H1 (cell line): ENCODE results near the gene EVI5. TPM values are rescaled to one million over a fixed set of nuclear protein-coding genes. Genes with fewer than 3 reads are reported as not detected.

Source experiments
- CHD7 ChIP-seq: fragments of 300-600 bp; sonication (generic); IDR thresholded peaks from 2 replicates; pipeline ENCODE4 v1.7.1; 2012; ENCODE audit warnings: low read length, moderate library complexity, mild to moderate bottlenecking, inconsistent platforms; ENCODE audit not compliant: insufficient replicate concordance
- KDM4A ChIP-seq: IDR thresholded peaks from one replicate; pipeline ENCODE4 v1.7.1; 2012; ENCODE audit warnings: low read depth, mild to moderate bottlenecking, moderate library complexity, low read length, inconsistent platforms; ENCODE audit not compliant: severe bottlenecking
- polyA plus RNA-seq, 7 experiments: library from polyadenylated mRNA; depleted of rRNA in 3 of 7; stranded (reverse) in 5 of 7; unstranded in 2 of 7; fragments of >200 nt in 5 of 7; fragments of 200-250 nt in 2 of 7; gene quantifications; 1 replicate in 5 of 7; 2 replicates in 1 of 7; 4 replicates in 1 of 7; pipeline versions ENCODE4 v1.2.1 to v1.2.3, GENCODE V29; 2011 to 2013; ENCODE audit warnings: missing spikeins in 2 of 7, mixed read lengths in 2 of 7
- total RNA-seq: library from RNA; stranded (reverse); fragmentation: NEBNext Ultra II Directional; extraction: Animal tissue kit (Norgen Biotek cat#: 25700); gene quantifications from 2 replicates; pipeline ENCODE4 v1.2.1, GENCODE V29; 2021

The EVI5 gene
- total and polyA plus RNA-seq, 2 of the 8 experiments (the other 6 are each of a cell fraction or from before 2014, with no cell fraction given), result 1.7 to 13.7 TPM

GRCh38 chr1:92730476-92730875 lies 54.4 kb downstream of the EVI5 start (continued):
- no peak for TF ChIP-seq CHD7
- no peak for TF ChIP-seq KDM4A
